Tibial artery (tissue), 4 donors: Measurements from ENCODE around the gene USH1C.
A peak's percentile ranks its signal among the peaks of the same experiment; 100 is the strongest.

Experiments used
- DNase-seq, 2 donors: peaks; one replicate each; pipeline ENCODE4 v3.0.0-alpha.2; 2019
- H3K27ac ChIP-seq, 2 donors: fragments of 200-600 bp; sonication (generic) in 1 of 2; 1 replicate in 1 of 2; 2 replicates in 1 of 2; pipeline ENCODE4 v1.5.1; 2018 to 2019; ENCODE audit warnings: mild to moderate bottlenecking in 1 of 2
- H3K27me3 ChIP-seq, 2 donors: fragments of 200-600 bp; sonication (generic) in 1 of 2; one replicate each; pipeline versions ENCODE4 v1.5.1 to v1.6.0; 2016 to 2019
- H3K36me3 ChIP-seq, 3 donors: fragments of 200-600 bp; sonication (generic) in 2 of 3; one replicate each; pipeline ENCODE4 v1.5.1; 2016 to 2019; ENCODE audit warnings: mild to moderate bottlenecking in 2 of 3
- H3K4me1 ChIP-seq, 4 donors: fragments of 200-600 bp; sonication (generic) in 2 of 4; 1 replicate in 3 of 4; 2 replicates in 1 of 4; pipeline ENCODE4 v1.5.1; 2016 to 2019
- H3K4me3 ChIP-seq, 2 donors: fragments of 200-600 bp; sonication (generic) in 1 of 2; 1 replicate in 1 of 2; 2 replicates in 1 of 2; pipeline ENCODE4 v1.5.1; 2018 to 2019; ENCODE audit warnings: mild to moderate bottlenecking in 2 of 2
- H3K9me3 ChIP-seq, 3 donors: fragments of 200-600 bp; sonication (generic) in 1 of 3; one replicate each; pipeline ENCODE4 v1.5.1; 2016 to 2019
- intact Hi-C: fragments of 100-400 bp; cut with DNase I; formaldehyde crosslinking; loops from one replicate; pipeline ENCODE4 v1.15.0; 2023; ENCODE audit warnings: low total_unique reads
- TF ChIP-seq, protein P1 (sequence below), 2 experiments: fragments of 200-600 bp in 1 of 2; fragments of 450-650 bp in 1 of 2; IDR thresholded peaks; one replicate each; pipeline ENCODE4 v1.5.1; 2017 to 2019; ENCODE audit warnings: antibody characterized with exemption in 2 of 2, mild to moderate bottlenecking in 1 of 2, moderate library complexity in 1 of 2

Gene USH1C

DNA sequence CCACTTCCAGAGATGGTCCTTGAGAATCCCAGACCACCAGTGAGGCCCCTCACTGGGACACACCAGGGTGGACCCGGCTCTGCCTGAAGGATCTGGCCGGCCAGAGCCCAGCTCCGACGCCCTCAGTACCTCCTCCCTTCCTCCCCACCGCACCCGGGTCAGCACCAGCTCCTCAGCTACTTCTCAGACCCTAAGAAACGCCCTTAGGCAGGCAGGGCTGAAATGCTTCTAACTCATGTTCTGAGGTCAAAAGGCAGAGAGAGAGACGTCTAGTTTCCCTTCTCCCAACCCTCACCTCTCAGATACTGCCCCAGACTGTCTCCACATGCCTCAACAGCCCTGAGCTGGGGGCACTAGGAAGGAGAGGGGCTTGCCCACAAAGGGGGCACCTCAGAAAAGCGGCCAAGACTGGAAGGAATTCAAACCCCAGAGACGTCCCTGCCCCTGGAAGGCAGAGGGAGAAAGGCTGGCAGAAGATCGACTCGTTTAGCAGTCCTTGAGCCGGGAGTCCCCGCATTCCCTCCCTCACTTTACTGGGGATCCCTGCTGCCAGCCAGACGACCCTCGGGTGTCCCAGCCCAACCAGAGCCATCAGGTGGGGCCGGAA is 539 bp downstream of the USH1C start:
- intact Hi-C loops: no loop called here
- TF ChIP-seq, protein P1, sequence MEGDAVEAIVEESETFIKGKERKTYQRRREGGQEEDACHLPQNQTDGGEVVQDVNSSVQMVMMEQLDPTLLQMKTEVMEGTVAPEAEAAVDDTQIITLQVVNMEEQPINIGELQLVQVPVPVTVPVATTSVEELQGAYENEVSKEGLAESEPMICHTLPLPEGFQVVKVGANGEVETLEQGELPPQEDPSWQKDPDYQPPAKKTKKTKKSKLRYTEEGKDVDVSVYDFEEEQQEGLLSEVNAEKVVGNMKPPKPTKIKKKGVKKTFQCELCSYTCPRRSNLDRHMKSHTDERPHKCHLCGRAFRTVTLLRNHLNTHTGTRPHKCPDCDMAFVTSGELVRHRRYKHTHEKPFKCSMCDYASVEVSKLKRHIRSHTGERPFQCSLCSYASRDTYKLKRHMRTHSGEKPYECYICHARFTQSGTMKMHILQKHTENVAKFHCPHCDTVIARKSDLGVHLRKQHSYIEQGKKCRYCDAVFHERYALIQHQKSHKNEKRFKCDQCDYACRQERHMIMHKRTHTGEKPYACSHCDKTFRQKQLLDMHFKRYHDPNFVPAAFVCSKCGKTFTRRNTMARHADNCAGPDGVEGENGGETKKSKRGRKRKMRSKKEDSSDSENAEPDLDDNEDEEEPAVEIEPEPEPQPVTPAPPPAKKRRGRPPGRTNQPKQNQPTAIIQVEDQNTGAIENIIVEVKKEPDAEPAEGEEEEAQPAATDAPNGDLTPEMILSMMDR (IDR thresholded peaks at IDR 0.05): no peak
- Histone ChIP-seq H3K4me3 (peak overlapping the region in 1 of 2 donors; percentile 5), H3K36me3 (no peaks in the 10 kb centered on the region), H3K4me1 (peaks cover 0 to 12% (median 3%) of the 10 kb centered on the region in 4 donors), H3K27me3 (peaks cover 0 to 28% of the 10 kb centered on the region in 2 donors), H3K27ac (no peak overlapping the region), H3K9me3 (no peaks in the 10 kb centered on the region)
- no peak for DNase-seq

GRCh38 chr11:17543041-17543440 is 1.2 kb downstream of the USH1C start:
- peaks cover 0 to 22% of the 10 kb centered on the region in 2 donors for H3K27me3 ChIP-seq
- no peaks in the 10 kb centered on the region for H3K36me3 ChIP-seq
- intact Hi-C loops: no loop called here
- H3K27ac ChIP-seq: no peak overlapping the region
- H3K9me3 ChIP-seq: no peaks in the 10 kb centered on the region
- DNase-seq: no peak
- peaks cover 0 to 12% (median 3%) of the 10 kb centered on the region in 4 donors for H3K4me1 ChIP-seq
- no peak overlapping the region for H3K4me3 ChIP-seq
- TF ChIP-seq, protein P1 (IDR thresholded peaks at IDR 0.05): no peak

DNA sequence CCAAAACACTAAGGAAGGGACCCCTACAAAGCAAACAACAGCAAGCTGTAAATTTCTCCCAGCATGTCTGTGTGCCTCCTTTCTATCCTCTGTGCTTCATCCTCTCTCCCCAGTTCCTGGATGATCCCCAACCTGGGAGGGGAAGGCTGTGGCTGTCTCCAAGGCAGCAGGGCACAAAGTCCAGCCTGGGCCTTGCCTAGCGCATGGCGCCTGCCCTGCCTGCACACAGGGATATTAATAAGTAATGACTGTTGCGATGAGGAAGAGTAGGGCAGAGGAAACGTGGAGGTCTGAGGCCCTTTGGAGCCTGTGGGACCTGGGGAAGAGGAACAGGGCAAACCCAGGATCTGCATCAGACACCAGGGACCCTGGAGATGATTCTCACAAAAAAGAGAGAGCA is 2.0 kb downstream of the USH1C start:
- intact Hi-C loops: no loop called here
- H3K9me3 ChIP-seq: no peaks in the 10 kb centered on the region
- no peak overlapping the region for H3K4me3 ChIP-seq
- H3K36me3 ChIP-seq: no peaks in the 10 kb centered on the region
- H3K4me1 ChIP-seq: peaks cover 0 to 8% (median 3%) of the 10 kb centered on the region in 4 donors
- H3K27me3 ChIP-seq: peaks cover 0 to 15% of the 10 kb centered on the region in 2 donors
- H3K27ac ChIP-seq: no peak overlapping the region
- TF ChIP-seq, protein P1 (IDR thresholded peaks at IDR 0.05): no peak
- DNase-seq: peak in 1 of 2 donors; percentile 38

- Histone ChIP-seq H3K27ac (no peak overlapping the region), H3K4me3 (no peak overlapping the region), H3K36me3 (no peaks in the 10 kb centered on the region), H3K27me3 (peaks cover 0 to 9% of the 10 kb centered on the region in 2 donors), H3K4me1 (peaks cover 0 to 6% (median 3%) of the 10 kb centered on the region in 4 donors), H3K9me3 (no peaks in the 10 kb centered on the region)
- intact Hi-C loops: no loop called here
- DNase-seq: peak in 1 of 2 donors; percentile 41
- TF ChIP-seq, protein P1 (IDR thresholded peaks at IDR 0.05): no peak
Observed at GRCh38 chr11:17541330-17541885, 2.8 kb downstream of the USH1C start.

- Histone ChIP-seq H3K4me1 (peaks cover 0 to 6% (median 3%) of the 10 kb centered on the region in 4 donors), H3K9me3 (no peaks in the 10 kb centered on the region), H3K27ac (no peak overlapping the region), H3K36me3 (no peaks in the 10 kb centered on the region), H3K4me3 (no peak overlapping the region), H3K27me3 (peaks cover 0 to 3% of the 10 kb centered on the region in 2 donors)
- no peak for DNase-seq
- intact Hi-C loops: no loop called here
- TF ChIP-seq, protein P1 (IDR thresholded peaks at IDR 0.05): no peak
Observed at GRCh38 chr11:17540807-17541206, 3.4 kb downstream of the USH1C start.
